Stimulated activated naive CD4-positive, alpha-beta T cell (primary cell): Measurements from ENCODE around the gene DAP.
A peak's percentile ranks its signal among the peaks of the same experiment; 100 is the strongest.
"Not testable (repeated sequence)": the region's sequence is repeated elsewhere in the genome, so short reads cannot be mapped to it uniquely, and the experiment has no call there.

Experiments used
- DNase-seq, 6 experiments: peaks; one replicate each; lab custom pipeline; 2025; lab: John Stamatoyannopoulos, UW

Gene DAP

GRCh38 chr5:10653043-10653442, 108.0 kb downstream of the DAP start:
- DNase-seq, result no peak

- no peak for DNase-seq
Measured at GRCh38 chr5:10652606-10653005, 108.4 kb downstream of the DAP start.

- DNase-seq, result no peak
Measured at GRCh38 chr5:10652151-10652550, 108.9 kb downstream of the DAP start.

- no peak for DNase-seq
Measured at GRCh38 chr5:10649666-10650380, 111.2 kb downstream of the DAP start.

- no peak for DNase-seq
Measured at GRCh38 chr5:10648806-10649665, 112.0 kb downstream of the DAP start.

GRCh38 chr5:10647640-10648039, 113.4 kb downstream of the DAP start:
- DNase-seq, result no peak

- no peak for DNase-seq
Measured at GRCh38 chr5:10645671-10646070, 115.4 kb downstream of the DAP start.

GRCh38 chr5:10645146-10645545, 115.9 kb downstream of the DAP start:
- no peak for DNase-seq

GRCh38 chr5:10644192-10644591, 116.8 kb downstream of the DAP start:
- DNase-seq, result no peak

- DNase-seq, result no peak
Measured at GRCh38 chr5:10642367-10642766, 118.7 kb downstream of the DAP start.

- DNase-seq, result no peak
Measured at GRCh38 chr5:10639846-10640368, 121.1 kb downstream of the DAP start.

GRCh38 chr5:10638723-10639122, 122.3 kb downstream of the DAP start:
- DNase-seq, result not testable (repeated sequence)

- DNase-seq, result no peak
Measured at GRCh38 chr5:10637944-10638343, 123.1 kb downstream of the DAP start.

GRCh38 chr5:10636363-10637142, 124.5 kb downstream of the DAP start:
- DNase-seq, result no peak

- no peak for DNase-seq
Measured at GRCh38 chr5:10635867-10636350, 125.1 kb downstream of the DAP start.

- no peak for DNase-seq
Measured at GRCh38 chr5:10635257-10635866, 125.7 kb downstream of the DAP start.

- no peak for DNase-seq
Measured at GRCh38 chr5:10634562-10634961, 126.5 kb downstream of the DAP start.

- no peak for DNase-seq
Measured at GRCh38 chr5:10634050-10634449, 127.0 kb downstream of the DAP start.

GRCh38 chr5:10633271-10634049, 127.6 kb downstream of the DAP start:
- peak in 3 of 6 experiments; percentile 4 to 8 (median 5) for DNase-seq

GRCh38 chr5:10632110-10632761, 128.8 kb downstream of the DAP start:
- DNase-seq, result no peak
